Endodermal cell (in vitro differentiated cells): ENCODE results near the gene UMODL1. TPM values are rescaled to one million over a fixed set of nuclear protein-coding genes. Genes with fewer than 3 reads are reported as not detected.

Experiments used
- DNase-seq: peaks from one replicate; pipeline ENCODE4 v3.0.0-alpha.2; 2017
- H3K27ac ChIP-seq: 2 replicates; pipeline ENCODE4 v1.5.1; 2013; ENCODE audit warnings: mild to moderate bottlenecking, low read depth, low read length, moderate library complexity
- H3K27me3 ChIP-seq: 2 replicates; pipeline ENCODE4 v1.6.1; 2013; ENCODE audit warnings: mild to moderate bottlenecking, low read length, moderate library complexity; ENCODE audit not compliant: insufficient read depth, control insufficient read depth, poor library complexity, severe bottlenecking
- H3K36me3 ChIP-seq: 2 replicates; pipeline ENCODE4 v1.7.0; 2013; ENCODE audit warnings: mild to moderate bottlenecking, low read length, moderate library complexity; ENCODE audit not compliant: control insufficient read depth, insufficient read depth
- H3K4me1 ChIP-seq: one replicate; pipeline ENCODE4 v1.7.0; 2013; ENCODE audit warnings: low read length; ENCODE audit not compliant: control insufficient read depth, insufficient read depth
- H3K4me3 ChIP-seq: 2 replicates; pipeline ENCODE4 v1.5.1; 2013; ENCODE audit warnings: mild to moderate bottlenecking, low read length, moderate library complexity
- H3K9ac ChIP-seq: 2 replicates; pipeline ENCODE4 v1.6.1; 2013; ENCODE audit warnings: mild to moderate bottlenecking, low read length, moderate library complexity; ENCODE audit not compliant: poor library complexity, severe bottlenecking; ENCODE audit errors: extremely low read depth
- H3K9me3 ChIP-seq: 2 replicates; pipeline ENCODE4 v1.6.1; 2013; ENCODE audit warnings: mild to moderate bottlenecking, low read length, moderate library complexity; ENCODE audit not compliant: control insufficient read depth
- H3K27ac Mint-ChIP-seq: 2 replicates; pipeline ENCODE4 v1.8.0; 2020; ENCODE audit warnings: mixed read lengths
- H3K27me3 Mint-ChIP-seq: 2 replicates; pipeline ENCODE4 v1.8.0; 2021; ENCODE audit warnings: mild to moderate bottlenecking, mixed read lengths; ENCODE audit not compliant: insufficient read depth
- H3K36me3 Mint-ChIP-seq: 2 replicates; pipeline ENCODE4 v1.8.0; 2020; ENCODE audit warnings: low read depth, mixed read lengths
- H3K4me1 Mint-ChIP-seq: 2 replicates; pipeline ENCODE4 v1.8.0; 2020; ENCODE audit warnings: mixed read lengths
- H3K4me3 Mint-ChIP-seq: 2 replicates; pipeline ENCODE4 v1.8.0; 2020; ENCODE audit warnings: mild to moderate bottlenecking, moderate library complexity, mixed read lengths
- H3K9me3 Mint-ChIP-seq: 2 replicates; pipeline ENCODE4 v1.8.0; 2020; ENCODE audit warnings: mild to moderate bottlenecking, mixed read lengths
- CTCF ChIP-seq: fragments of 200-600 bp; sonication (generic); conservative IDR thresholded peaks from 2 replicates; pipeline ENCODE4 v1.5.0; 2021; ENCODE audit warnings: antibody characterized with exemption, mild to moderate bottlenecking
- WGBS, 2 experiments: methylation state at CpG; one replicate each; pipeline versions ENCODE4 v1.1.5 to v1.1.7; 2013; ENCODE audit warnings: missing lambda C conversion rate in 2 of 2, mixed read lengths in 1 of 2; ENCODE audit not compliant: insufficient coverage in 1 of 2, insufficient read length in 1 of 2; 5-methylcytosine and 5-hydroxymethylcytosine counted together
- total RNA-seq, 2 donors: library from RNA; stranded (reverse); fragmentation: NEBNext Ultra II Directional in 1 of 2; extraction: Animal tissue kit (Norgen Biotek cat#: 25700) in 1 of 2; gene quantifications; 2 replicates in 1 of 2; 3 replicates in 1 of 2; pipeline ENCODE4 v1.2.1, GENCODE V29; 2021

Gene UMODL1
- total RNA-seq, 2 donors from 2014 or later: 0.24 to 0.49 TPM

- Mint-ChIP-seq H3K27me3 (peaks cover 10% of the 10 kb centered on the region), H3K36me3 (no peaks in the 10 kb centered on the region), H3K9me3 (peaks cover 14% of the 10 kb centered on the region), H3K4me3 (peak overlapping the region; percentile 15), H3K4me1 (peaks cover 25% of the 10 kb centered on the region), H3K27ac (no peak overlapping the region)
- H3K27ac ChIP-seq: no peak overlapping the region
- peaks cover 7% of the 10 kb centered on the region for H3K9me3 ChIP-seq
- TF ChIP-seq CTCF: no peak
- no peaks in the 10 kb centered on the region for H3K36me3 ChIP-seq
- no peaks in the 10 kb centered on the region for H3K27me3 ChIP-seq
- 90 to 93% methylated on average over 11 of the region's 11 CpGs for WGBS, 2 experiments
- peaks cover 6% of the 10 kb centered on the region for H3K4me1 ChIP-seq
- H3K4me3 ChIP-seq: no peak overlapping the region
- H3K9ac ChIP-seq: no peak overlapping the region
- DNase-seq: no peak
These were observed 14.6 kb upstream of the UMODL1 start for GRCh38 chr21:42056468-42056867.

- H3K4me3 ChIP-seq: no peak overlapping the region
- Mint-ChIP-seq H3K4me1 (peaks cover 25% of the 10 kb centered on the region), H3K36me3 (no peaks in the 10 kb centered on the region), H3K27me3 (peaks cover 10% of the 10 kb centered on the region), H3K9me3 (peaks cover 14% of the 10 kb centered on the region), H3K4me3 (peak overlapping the region; percentile 15), H3K27ac (peak overlapping the region; percentile 14)
- no peak for TF ChIP-seq CTCF
- no peak overlapping the region for H3K9ac ChIP-seq
- WGBS, 2 experiments: 58 to 78% methylated on average over 11 to 17 of the region's 17 CpGs
- peaks cover 7% of the 10 kb centered on the region for H3K9me3 ChIP-seq
- no peak for DNase-seq
- peaks cover 6% of the 10 kb centered on the region for H3K4me1 ChIP-seq
- H3K27ac ChIP-seq: no peak overlapping the region
- no peaks in the 10 kb centered on the region for H3K27me3 ChIP-seq
- no peaks in the 10 kb centered on the region for H3K36me3 ChIP-seq
These were observed 14.0 kb upstream of the UMODL1 start for GRCh38 chr21:42056996-42057689.

GRCh38 chr21:42057851-42058437 lies 13.2 kb upstream of the UMODL1 start:
- Mint-ChIP-seq H3K4me1 (peaks cover 26% of the 10 kb centered on the region), H3K9me3 (peaks cover 6% of the 10 kb centered on the region), H3K4me3 (no peak overlapping the region), H3K36me3 (no peaks in the 10 kb centered on the region), H3K27me3 (peaks cover 12% of the 10 kb centered on the region), H3K27ac (peak overlapping the region; percentile 23)
- Histone ChIP-seq H3K36me3 (no peaks in the 10 kb centered on the region), H3K4me1 (peaks cover 6% of the 10 kb centered on the region), H3K4me3 (no peak overlapping the region), H3K9ac (no peak overlapping the region), H3K9me3 (peaks cover 7% of the 10 kb centered on the region), H3K27ac (no peak overlapping the region), H3K27me3 (no peaks in the 10 kb centered on the region)
- TF ChIP-seq CTCF: no peak
- DNase-seq: no peak
- 90% methylated on average over 11 of the region's 11 CpGs for WGBS, 2 experiments
